Liver (tissue), 9 donors: ENCODE data around the gene SKI. TPM values are rescaled to one million over a fixed set of nuclear protein-coding genes. Genes with fewer than 3 reads are reported as not detected.

ENCODE experiments used
- DNase-seq: peaks from one replicate; pipeline ENCODE4 v3.0.0-alpha.2; 2017; ENCODE audit warnings: low spot score
- H3K27ac ChIP-seq, 2 donors: one replicate each; pipeline ENCODE4 v1.7.0; 2013; ENCODE audit warnings: inconsistent platforms in 2 of 2, low read length in 2 of 2, control low read depth in 1 of 2, low read depth in 1 of 2, mild to moderate bottlenecking in 1 of 2
- H3K27me3 ChIP-seq, 4 donors: one replicate each; pipeline versions ENCODE4 v1.6.1 to v1.7.0; 2013; ENCODE audit warnings: low read length in 3 of 4, inconsistent platforms in 1 of 4, mild to moderate bottlenecking in 1 of 4, moderate library complexity in 1 of 4; ENCODE audit not compliant: control insufficient read depth in 4 of 4, insufficient read depth in 4 of 4
- H3K36me3 ChIP-seq, 4 donors: one replicate each; pipeline versions ENCODE4 v1.6.1 to v1.7.0; 2013; ENCODE audit warnings: low read length in 3 of 4, mild to moderate bottlenecking in 3 of 4, low read depth in 1 of 4, moderate library complexity in 1 of 4; ENCODE audit not compliant: control insufficient read depth in 4 of 4, insufficient read depth in 3 of 4
- H3K4me1 ChIP-seq, 4 donors: one replicate each; pipeline versions ENCODE4 v1.6.1 to v1.7.0; 2013; ENCODE audit warnings: low read length in 3 of 4, mild to moderate bottlenecking in 3 of 4, moderate library complexity in 1 of 4; ENCODE audit not compliant: control insufficient read depth in 4 of 4, insufficient read depth in 4 of 4
- H3K4me3 ChIP-seq, 3 donors: one replicate each; pipeline versions ENCODE4 v1.6.1 to v1.7.0; 2013; ENCODE audit warnings: low read length in 3 of 3, control low read depth in 1 of 3, low read depth in 1 of 3, mild to moderate bottlenecking in 1 of 3
- H3K9ac ChIP-seq, 2 donors: one replicate each; pipeline ENCODE4 v1.7.0; 2013; ENCODE audit warnings: low read length in 2 of 2, mild to moderate bottlenecking in 2 of 2, moderate library complexity in 2 of 2, control low read depth in 1 of 2, low read depth in 1 of 2
- H3K9me3 ChIP-seq, 4 donors: one replicate each; pipeline versions ENCODE4 v1.6.1 to v1.7.0; 2013; ENCODE audit warnings: low read length in 3 of 4; ENCODE audit not compliant: control insufficient read depth in 4 of 4
- ATF3 ChIP-seq: IDR thresholded peaks from 2 replicates; pipeline ENCODE4 v1.6.1; 2016; ENCODE audit warnings: antibody characterized with exemption
- CTCF ChIP-seq: fragments of 150-350 bp; IDR thresholded peaks from 2 replicates; pipeline ENCODE4 v1.5.1; 2017; ENCODE audit warnings: improper control_type of control experiment, low read depth, low read length; ENCODE audit not compliant: missing input control
- EGR1 ChIP-seq, 2 donors: IDR thresholded peaks; 2 replicates each; pipeline ENCODE4 v1.6.1; 2016 to 2018; ENCODE audit warnings: antibody characterized with exemption in 2 of 2, low read depth in 2 of 2
- FOXA1 ChIP-seq: IDR thresholded peaks from 2 replicates; pipeline ENCODE4 v1.6.1; 2016; ENCODE audit warnings: antibody characterized with exemption
- FOXA2 ChIP-seq: IDR thresholded peaks from 2 replicates; pipeline ENCODE4 v1.6.1; 2016; ENCODE audit warnings: antibody characterized with exemption
- GABPA ChIP-seq, 2 donors: IDR thresholded peaks in 1 of 2; conservative IDR thresholded peaks in 1 of 2; 2 replicates each; pipeline ENCODE4 v1.6.1; 2016; ENCODE audit warnings: antibody characterized with exemption in 2 of 2, mild to moderate bottlenecking in 1 of 2, moderate library complexity in 1 of 2
- HNF4A ChIP-seq, 2 donors: conservative IDR thresholded peaks; 2 replicates each; pipeline ENCODE4 v1.6.1; 2016; ENCODE audit warnings: antibody characterized with exemption in 2 of 2, mild to moderate bottlenecking in 2 of 2
- HNF4G ChIP-seq: IDR thresholded peaks from 2 replicates; pipeline ENCODE4 v1.6.1; 2016; ENCODE audit warnings: antibody characterized with exemption
- JUND ChIP-seq, 2 donors: IDR thresholded peaks; 2 replicates each; pipeline ENCODE4 v1.6.1; 2016; ENCODE audit warnings: antibody characterized with exemption in 2 of 2
- NR2F2 ChIP-seq: IDR thresholded peaks from 2 replicates; pipeline ENCODE4 v1.6.1; 2016; ENCODE audit warnings: antibody characterized with exemption
- RAD21 ChIP-seq, 2 donors: IDR thresholded peaks; 2 replicates each; pipeline ENCODE4 v1.6.1; 2016; ENCODE audit warnings: antibody characterized with exemption in 2 of 2, mild to moderate bottlenecking in 2 of 2
- REST ChIP-seq: IDR thresholded peaks from 2 replicates; pipeline ENCODE4 v1.6.1; 2016; ENCODE audit warnings: antibody characterized with exemption, mild to moderate bottlenecking
- RXRA ChIP-seq, 2 donors: IDR thresholded peaks; 2 replicates each; pipeline ENCODE4 v1.6.1; 2017 to 2018; ENCODE audit warnings: antibody characterized with exemption in 2 of 2, mild to moderate bottlenecking in 1 of 2
- SP1 ChIP-seq: IDR thresholded peaks from 2 replicates; pipeline ENCODE4 v1.6.1; 2018; ENCODE audit warnings: antibody characterized with exemption, mild to moderate bottlenecking
- TAF1 ChIP-seq: conservative IDR thresholded peaks from 2 replicates; pipeline ENCODE4 v1.6.1; 2016; ENCODE audit warnings: antibody characterized with exemption, mild to moderate bottlenecking
- YY1 ChIP-seq: IDR thresholded peaks from 2 replicates; pipeline ENCODE4 v1.6.1; 2016; ENCODE audit warnings: antibody characterized with exemption, mild to moderate bottlenecking
- ZBTB33 ChIP-seq: IDR thresholded peaks from 2 replicates; pipeline ENCODE4 v1.6.1; 2016; ENCODE audit warnings: antibody characterized with exemption
- WGBS: extraction: QIAGEN DNeasy Blood & Tissue Kit; methylation state at CpG from one replicate; pipeline ENCODE4 v1.1.7; 2013; 5-methylcytosine and 5-hydroxymethylcytosine counted together
- polyA plus RNA-seq, 2 donors: library from polyadenylated mRNA; stranded (reverse) in 1 of 2; unstranded in 1 of 2; fragments of 200-250 nt in 1 of 2; fragments of >200 nt in 1 of 2; fragmentation: Nextera tagmentation in 1 of 2; extraction: Ambion mirVana in 1 of 2; gene quantifications; one replicate each; pipeline versions ENCODE4 v1.2.1 to v1.2.3, GENCODE V29; 2013 to 2015
- total RNA-seq, 2 donors: library from RNA; depleted of rRNA; stranded (reverse); fragments of >200 nt; gene quantifications; one replicate each; pipeline ENCODE4 v1.2.3, GENCODE V29; 2014
- TF ChIP-seq, protein P1 (sequence below): IDR thresholded peaks from 2 replicates; pipeline ENCODE4 v1.6.1; 2016; ENCODE audit warnings: antibody characterized with exemption
- donor health status: healthy.
- donor health status: healthy.
- donor health status: healthy.
- donor health status: healthy.
- donor health status: healthy.

The SKI gene
- total and polyA plus RNA-seq, 4 donors: 3.2 to 21.3 (median 19.5) TPM

GRCh38 chr1:2327841-2328240 is 99.7 kb downstream of the SKI start:
- Histone ChIP-seq H3K9ac (no peak overlapping the region), H3K9me3 (no peaks in the 10 kb centered on the region), H3K27me3 (no peaks in the 10 kb centered on the region), H3K4me1 (no peaks in the 10 kb centered on the region), H3K36me3 (no peaks in the 10 kb centered on the region), H3K27ac (no peak overlapping the region), H3K4me3 (no peak overlapping the region)
- DNase-seq: no peak
- 94% methylated on average over 22 of the region's 22 CpGs for WGBS
- TF ChIP-seq ZBTB33: no peak
- no peak for TF ChIP-seq NR2F2
- TF ChIP-seq RXRA (IDR thresholded peaks at IDR 0.05): no peak

DNA sequence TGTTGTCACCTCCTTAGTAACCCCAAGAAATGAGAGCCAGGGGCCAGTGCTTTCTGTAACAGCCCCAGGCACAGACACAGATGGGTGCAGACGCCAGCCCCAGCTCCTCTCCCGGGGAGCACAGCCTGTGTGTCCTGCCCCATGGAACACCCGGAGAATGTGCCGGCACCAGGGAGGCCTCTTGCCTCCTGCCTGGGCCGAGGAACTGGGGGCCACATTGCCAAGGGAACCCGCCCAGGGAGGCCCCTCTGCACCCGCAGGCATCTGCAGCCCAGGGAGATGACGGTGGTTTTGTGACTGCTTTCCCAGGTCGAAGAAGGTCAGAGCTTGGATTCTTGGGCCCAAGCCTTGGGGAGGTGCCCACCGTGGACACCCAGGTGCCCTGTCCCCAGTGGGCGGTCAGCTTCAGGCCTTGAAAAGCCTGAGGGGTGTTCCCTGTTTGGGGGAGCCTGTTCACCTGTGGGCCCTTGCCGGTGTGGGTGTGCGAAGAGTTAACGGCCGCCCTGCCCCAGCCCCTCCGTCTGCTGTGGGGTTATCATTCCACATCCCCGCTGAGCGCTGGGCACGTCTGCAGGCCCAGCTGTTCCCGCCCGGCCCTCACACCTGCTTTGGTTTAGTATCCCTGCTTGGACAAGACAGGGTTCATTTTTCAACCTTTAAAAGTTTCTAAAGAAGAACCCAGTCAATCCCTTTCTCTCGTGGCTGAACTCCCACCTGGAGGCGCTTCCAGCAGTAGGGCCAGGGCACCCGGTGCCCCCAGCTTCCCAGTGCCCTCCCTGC is 100.7 kb downstream of the SKI start:
- Histone ChIP-seq H3K27ac (no peak overlapping the region), H3K4me3 (no peak overlapping the region)
- WGBS: 88% methylated on average over 24 of the region's 24 CpGs

More for the DNA sequence above, 100.7 kb downstream of the SKI start:
- Histone ChIP-seq H3K9ac (no peak overlapping the region), H3K4me1 (no peaks in the 10 kb centered on the region), H3K9me3 (no peaks in the 10 kb centered on the region), H3K27me3 (no peaks in the 10 kb centered on the region), H3K36me3 (no peaks in the 10 kb centered on the region)
- DNase-seq: no peak
- TF ChIP-seq TAF1 (no peak), REST (no peak), SP1 (no peak), ATF3 (no peak), RXRA (IDR thresholded peaks at IDR 0.05) (no peak), EGR1 (IDR thresholded peaks at IDR 0.05; ENCODE audit: low read depth in 2 of 2) (no peak), ZBTB33 (no peak), NR2F2 (no peak), GABPA (IDR thresholded peaks at IDR 0.05 in 1 of 2, conservative IDR thresholded peaks at IDR 0.05 in 1 of 2) (no peak), YY1 (no peak), CTCF (no peak), FOXA1 (no peak), JUND (IDR thresholded peaks at IDR 0.05) (no peak), HNF4G (no peak), HNF4A (conservative IDR thresholded peaks at IDR 0.05) (no peak), FOXA2 (no peak), RAD21 (IDR thresholded peaks at IDR 0.05) (no peak)
- TF ChIP-seq, protein P1, sequence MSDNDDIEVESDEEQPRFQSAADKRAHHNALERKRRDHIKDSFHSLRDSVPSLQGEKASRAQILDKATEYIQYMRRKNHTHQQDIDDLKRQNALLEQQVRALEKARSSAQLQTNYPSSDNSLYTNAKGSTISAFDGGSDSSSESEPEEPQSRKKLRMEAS: no peak
